ENCODE data around the gene CCL20. TPM values are rescaled to one million over a fixed set of nuclear protein-coding genes. Genes with fewer than 3 reads are reported as not detected.

Gene CCL20
- total RNA-seq, 1 donor from 2014 or later: not detected

DNA sequence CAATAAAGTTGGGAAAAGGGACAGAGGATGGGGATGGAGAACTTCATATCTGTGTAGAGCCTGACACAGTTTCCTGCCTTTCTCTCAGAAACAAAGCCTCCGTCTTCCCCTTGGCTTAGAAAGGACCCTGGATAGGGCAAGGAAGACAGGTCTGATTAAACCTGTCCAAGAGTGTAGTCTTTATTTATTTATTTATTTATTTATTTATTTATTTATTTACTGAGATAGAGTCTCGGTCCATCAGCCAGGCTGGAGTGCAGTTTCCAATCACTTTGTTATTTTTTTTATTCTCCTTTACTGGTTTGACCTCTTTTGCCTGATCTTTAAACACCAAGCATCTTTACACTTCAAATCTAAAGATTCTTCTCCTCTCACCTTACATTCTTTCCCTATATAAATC, 10.3 kb downstream of the CCL20 start:
- no peaks in the 10 kb centered on the region for H3K9me3 ChIP-seq (ENCODE audit: insufficient read depth, low read depth, low read length)
- peaks cover 2% of the 10 kb centered on the region for H3K9me3 Mint-ChIP-seq (ENCODE audit: unreplicated experiment)
- DNase-seq (ENCODE audit: low read depth) (no peak), FAIRE-seq (no peak)
- H3K9ac ChIP-seq (ENCODE audit: low read length): no peak overlapping the region
- H3K4me3 Mint-ChIP-seq (ENCODE audit: unreplicated experiment): no peak overlapping the region
- no peak overlapping the region for H3K4me3 ChIP-seq (ENCODE audit: insufficient read depth, low read depth, low read length)
- H2AFZ ChIP-seq (ENCODE audit: low read depth, low read length): no peak overlapping the region
- H3K4me2 ChIP-seq (ENCODE audit: low read length): no peak overlapping the region
- TF ChIP-seq EZH2 (IDR thresholded peaks at IDR 0.05; ENCODE audit: insufficient read depth, low read length) (no peak), CTCF (IDR thresholded peaks at IDR 0.05; ENCODE audit: insufficient read depth, low read depth, low read length) (no peak)
- no peaks in the 10 kb centered on the region for H4K20me1 ChIP-seq (ENCODE audit: insufficient read depth, low read length)
- H3K4me1 Mint-ChIP-seq (ENCODE audit: low read depth, unreplicated experiment): peaks cover 19% of the 10 kb centered on the region
- no peaks in the 10 kb centered on the region for H3K36me3 Mint-ChIP-seq (ENCODE audit: low read depth, unreplicated experiment)
- H3K36me3 ChIP-seq (ENCODE audit: insufficient read depth, low read length): no peaks in the 10 kb centered on the region
- no peaks in the 10 kb centered on the region for H3K27me3 ChIP-seq (ENCODE audit: insufficient read depth, low read length)
- H3K27ac Mint-ChIP-seq (ENCODE audit: unreplicated experiment): no peak overlapping the region
- H3K27ac ChIP-seq (ENCODE audit: low read depth, low read length): no peak overlapping the region
- no peaks in the 10 kb centered on the region for H3K79me2 ChIP-seq (ENCODE audit: insufficient read depth, low read length)
- H3K27me3 Mint-ChIP-seq (ENCODE audit: low read depth, unreplicated experiment): peaks cover 11% of the 10 kb centered on the region
- peaks cover 5% of the 10 kb centered on the region for H3K4me1 ChIP-seq (ENCODE audit: insufficient read depth, low read length)

GRCh38 chr2:227824711-227825110, 11.1 kb downstream of the CCL20 start:
- Mint-ChIP-seq H3K4me1 (ENCODE audit: low read depth, unreplicated experiment) (peaks cover 17% of the 10 kb centered on the region), H3K36me3 (ENCODE audit: low read depth, unreplicated experiment) (no peaks in the 10 kb centered on the region), H3K27me3 (ENCODE audit: low read depth, unreplicated experiment) (peaks cover 16% of the 10 kb centered on the region), H3K4me3 (ENCODE audit: unreplicated experiment) (no peak overlapping the region), H3K9me3 (ENCODE audit: unreplicated experiment) (peaks cover 2% of the 10 kb centered on the region), H3K27ac (ENCODE audit: unreplicated experiment) (no peak overlapping the region)
- Histone ChIP-seq H3K9me3 (ENCODE audit: insufficient read depth, low read depth, low read length) (no peaks in the 10 kb centered on the region), H3K36me3 (ENCODE audit: insufficient read depth, low read length) (no peaks in the 10 kb centered on the region), H3K4me1 (ENCODE audit: insufficient read depth, low read length) (no peaks in the 10 kb centered on the region), H2AFZ (ENCODE audit: low read depth, low read length) (no peak overlapping the region), H3K4me3 (ENCODE audit: insufficient read depth, low read depth, low read length) (no peak overlapping the region), H3K27ac (ENCODE audit: low read depth, low read length) (no peak overlapping the region), H4K20me1 (ENCODE audit: insufficient read depth, low read length) (no peaks in the 10 kb centered on the region), H3K9ac (ENCODE audit: low read length) (no peak overlapping the region), H3K79me2 (ENCODE audit: insufficient read depth, low read length) (no peaks in the 10 kb centered on the region), H3K27me3 (ENCODE audit: insufficient read depth, low read length) (no peaks in the 10 kb centered on the region), H3K4me2 (ENCODE audit: low read length) (no peak overlapping the region)
- no peak for DNase-seq (ENCODE audit: low read depth)
- no peak for TF ChIP-seq CTCF (IDR thresholded peaks at IDR 0.05; ENCODE audit: insufficient read depth, low read depth, low read length)
- no peak for TF ChIP-seq EZH2 (IDR thresholded peaks at IDR 0.05; ENCODE audit: insufficient read depth, low read length)
- FAIRE-seq: no peak

GRCh38 chr2:227826019-227826521, 12.4 kb downstream of the CCL20 start:
- Histone ChIP-seq H4K20me1 (ENCODE audit: insufficient read depth, low read length) (no peaks in the 10 kb centered on the region), H3K4me3 (ENCODE audit: insufficient read depth, low read depth, low read length) (no peak overlapping the region), H3K27ac (ENCODE audit: low read depth, low read length) (no peak overlapping the region), H3K4me2 (ENCODE audit: low read length) (no peak overlapping the region), H3K36me3 (ENCODE audit: insufficient read depth, low read length) (no peaks in the 10 kb centered on the region), H3K9ac (ENCODE audit: low read length) (no peak overlapping the region), H2AFZ (ENCODE audit: low read depth, low read length) (no peak overlapping the region), H3K4me1 (ENCODE audit: insufficient read depth, low read length) (no peaks in the 10 kb centered on the region), H3K9me3 (ENCODE audit: insufficient read depth, low read depth, low read length) (no peaks in the 10 kb centered on the region), H3K27me3 (ENCODE audit: insufficient read depth, low read length) (no peaks in the 10 kb centered on the region), H3K79me2 (ENCODE audit: insufficient read depth, low read length) (no peaks in the 10 kb centered on the region)
- no peaks in the 10 kb centered on the region for H3K36me3 Mint-ChIP-seq (ENCODE audit: low read depth, unreplicated experiment)
- peaks cover 14% of the 10 kb centered on the region for H3K27me3 Mint-ChIP-seq (ENCODE audit: low read depth, unreplicated experiment)
- TF ChIP-seq EZH2 (IDR thresholded peaks at IDR 0.05; ENCODE audit: insufficient read depth, low read length) (no peak), CTCF (IDR thresholded peaks at IDR 0.05; ENCODE audit: insufficient read depth, low read depth, low read length) (no peak)
- no peaks in the 10 kb centered on the region for H3K9me3 Mint-ChIP-seq (ENCODE audit: unreplicated experiment)
- no peak overlapping the region for H3K4me3 Mint-ChIP-seq (ENCODE audit: unreplicated experiment)
- peaks cover 12% of the 10 kb centered on the region for H3K4me1 Mint-ChIP-seq (ENCODE audit: low read depth, unreplicated experiment)
- DNase-seq (ENCODE audit: low read depth) (no peak), FAIRE-seq (no peak)
- no peak overlapping the region for H3K27ac Mint-ChIP-seq (ENCODE audit: unreplicated experiment)

All from astrocyte (in vitro differentiated cells and primary cell).